Measurements from ENCODE around the gene HEYL. TPM values are rescaled to one million over a fixed set of nuclear protein-coding genes. Genes with fewer than 3 reads are reported as not detected.

The HEYL gene
- total RNA-seq, 2 donors from 2014 or later, result 1.1 TPM; not detected in 1

DNA sequence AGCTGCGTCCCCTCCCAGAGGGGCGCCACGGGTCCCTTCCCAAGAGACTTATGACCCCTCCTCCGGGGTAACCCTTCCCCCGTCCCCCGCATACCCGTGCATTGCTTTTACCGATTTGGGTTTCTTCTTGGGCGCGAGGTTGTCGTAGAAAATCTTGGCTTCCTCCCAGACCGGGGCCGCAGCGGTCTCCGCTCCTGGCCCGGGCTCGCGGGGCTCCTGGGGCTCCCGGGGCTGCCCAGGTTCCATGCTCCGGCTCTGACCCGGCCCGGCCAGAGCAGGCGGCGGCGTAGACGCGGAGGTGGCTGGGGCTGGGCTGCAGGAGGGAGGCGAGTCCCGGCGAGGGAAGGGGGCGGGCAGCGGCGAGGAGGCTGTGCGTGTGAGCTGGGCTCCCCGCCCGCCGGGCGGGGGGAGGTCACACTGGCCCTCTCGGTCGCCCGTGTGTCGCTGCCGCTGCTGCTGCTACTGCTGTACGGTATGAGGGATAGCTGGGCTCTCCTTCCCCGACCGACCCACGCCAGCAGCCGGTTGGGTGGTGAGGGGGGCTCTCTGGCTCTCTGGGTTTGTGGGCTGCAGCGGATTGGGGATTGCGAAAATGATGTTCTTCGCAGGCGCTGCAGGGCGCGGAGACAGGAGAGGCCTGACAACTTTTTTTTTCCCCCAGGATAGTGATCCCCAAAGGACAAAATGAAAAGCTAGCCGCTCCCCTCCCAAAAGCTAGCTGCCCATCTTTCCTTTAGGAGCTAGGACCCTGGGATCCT lies 32.5 kb upstream of the HEYL start, which contains the start of gene NT5C1A:
Gene NT5C1A (minus strand): TSS at position 315 of the 758 bp plus-strand sequence. CDS start 69 bp downstream, at position 246.
- Mint-ChIP-seq H3K9me3 (no peaks in the 10 kb centered on the region), H3K27ac (no peak within 1 kb of the TSS), H3K36me3 (peaks cover 0 to 6% of the 10 kb centered on the region in 2 donors)
- DNase-seq (ENCODE audit: low spot score in 2 of 2) (no peak), ATAC-seq (peak; percentile 30 to 32)

DNA sequence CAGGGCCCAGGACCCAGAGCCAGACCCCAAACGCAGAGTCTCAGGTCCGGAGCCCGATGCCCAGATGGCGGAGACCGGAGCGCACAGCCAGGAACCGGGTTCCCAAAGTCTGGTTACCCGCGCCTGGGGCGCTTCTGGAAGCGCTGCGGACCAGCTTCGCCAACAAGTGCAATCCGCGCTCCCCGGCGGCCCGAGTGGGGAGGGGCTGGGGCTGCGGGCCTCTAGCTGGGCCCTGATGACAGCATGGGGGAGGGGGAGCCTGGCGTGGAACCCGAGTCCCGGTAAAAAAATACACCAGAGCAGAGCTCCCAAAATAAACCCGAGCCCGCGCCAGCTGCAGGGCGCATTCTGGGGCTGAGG lies 32.0 kb upstream of the HEYL start:
- peaks cover 0 to 6% of the 10 kb centered on the region in 2 donors for H3K36me3 Mint-ChIP-seq
- H3K27ac Mint-ChIP-seq, result no peak overlapping the region
- no peaks in the 10 kb centered on the region for H3K9me3 Mint-ChIP-seq
- DNase-seq (ENCODE audit: low spot score in 2 of 2) (no peak), ATAC-seq (no peak)

- peaks cover 0 to 6% of the 10 kb centered on the region in 2 donors for H3K36me3 Mint-ChIP-seq
- H3K9me3 Mint-ChIP-seq, result no peaks in the 10 kb centered on the region
- no peak overlapping the region for H3K27ac Mint-ChIP-seq
- ATAC-seq (no peak), DNase-seq (ENCODE audit: low spot score in 2 of 2) (no peak)
Observed at GRCh38 chr1:39670689-39671088, 31.2 kb upstream of the HEYL start.

GRCh38 chr1:39668894-39669293 lies 29.5 kb upstream of the HEYL start:
- no peak for ATAC-seq
- H3K27ac Mint-ChIP-seq, result no peak overlapping the region
- peaks cover 0 to 6% of the 10 kb centered on the region in 2 donors for H3K36me3 Mint-ChIP-seq
- no peaks in the 10 kb centered on the region for H3K9me3 Mint-ChIP-seq
- DNase-seq (ENCODE audit: low spot score in 2 of 2), result no peak

- peaks cover 0 to 6% of the 10 kb centered on the region in 2 donors for H3K36me3 Mint-ChIP-seq
- DNase-seq (ENCODE audit: low spot score in 2 of 2) (no peak), ATAC-seq (no peak)
- no peaks in the 10 kb centered on the region for H3K9me3 Mint-ChIP-seq
- H3K27ac Mint-ChIP-seq, result peak overlapping the region in 1 of 2 donors; percentile 48
Observed at GRCh38 chr1:39668111-39668510, 28.7 kb upstream of the HEYL start.

DNA sequence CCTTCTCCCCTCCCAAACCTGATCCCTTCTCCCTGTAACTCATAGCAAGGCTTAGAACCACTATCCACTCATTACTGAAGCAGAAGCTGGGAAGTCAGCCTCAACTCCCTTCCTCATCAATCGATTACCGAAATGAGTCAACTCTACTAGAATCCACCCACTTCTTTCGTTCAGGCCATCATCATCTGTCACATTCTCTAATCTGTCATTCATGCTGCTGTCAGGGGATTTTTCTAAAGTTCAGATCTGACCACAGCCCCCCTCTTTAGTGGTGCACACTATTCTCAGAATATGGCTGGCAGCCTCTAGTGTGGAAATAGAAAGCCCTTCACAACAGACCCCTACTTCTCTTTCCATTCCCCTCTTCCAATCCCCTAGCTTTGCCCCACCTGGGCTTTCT lies 27.3 kb upstream of the HEYL start:
- H3K27ac Mint-ChIP-seq, result peak overlapping the region; percentile 48 to 83
- ATAC-seq (peak; percentile 91 to 92), DNase-seq (ENCODE audit: low spot score in 2 of 2) (peak; percentile 64 to 69)
- no peaks in the 10 kb centered on the region for H3K9me3 Mint-ChIP-seq
- H3K36me3 Mint-ChIP-seq, result peaks cover 0 to 6% of the 10 kb centered on the region in 2 donors

- DNase-seq (ENCODE audit: low spot score in 2 of 2) (no peak), ATAC-seq (no peak)
- no peak overlapping the region for H3K27ac Mint-ChIP-seq
- no peaks in the 10 kb centered on the region for H3K9me3 Mint-ChIP-seq
- no peaks in the 10 kb centered on the region for H3K36me3 Mint-ChIP-seq
Observed at GRCh38 chr1:39663559-39663958, 24.1 kb upstream of the HEYL start.

- DNase-seq (ENCODE audit: low spot score in 2 of 2) (no peak), ATAC-seq (no peak)
- no peak overlapping the region for H3K27ac Mint-ChIP-seq
- no peaks in the 10 kb centered on the region for H3K9me3 Mint-ChIP-seq
- no peaks in the 10 kb centered on the region for H3K36me3 Mint-ChIP-seq
Observed at GRCh38 chr1:39662861-39663260, 23.4 kb upstream of the HEYL start.

- no peaks in the 10 kb centered on the region for H3K36me3 Mint-ChIP-seq
- DNase-seq (ENCODE audit: low spot score in 2 of 2), result no peak
- H3K9me3 Mint-ChIP-seq, result no peaks in the 10 kb centered on the region
- no peak overlapping the region for H3K27ac Mint-ChIP-seq
- no peak for ATAC-seq
Observed at GRCh38 chr1:39659538-39659937, 20.1 kb upstream of the HEYL start.

GRCh38 chr1:39659110-39659509 lies 19.7 kb upstream of the HEYL start:
- no peak for DNase-seq (ENCODE audit: low spot score in 2 of 2)
- H3K36me3 Mint-ChIP-seq, result no peaks in the 10 kb centered on the region
- no peak overlapping the region for H3K27ac Mint-ChIP-seq
- ATAC-seq, result no peak
- no peaks in the 10 kb centered on the region for H3K9me3 Mint-ChIP-seq

DNA sequence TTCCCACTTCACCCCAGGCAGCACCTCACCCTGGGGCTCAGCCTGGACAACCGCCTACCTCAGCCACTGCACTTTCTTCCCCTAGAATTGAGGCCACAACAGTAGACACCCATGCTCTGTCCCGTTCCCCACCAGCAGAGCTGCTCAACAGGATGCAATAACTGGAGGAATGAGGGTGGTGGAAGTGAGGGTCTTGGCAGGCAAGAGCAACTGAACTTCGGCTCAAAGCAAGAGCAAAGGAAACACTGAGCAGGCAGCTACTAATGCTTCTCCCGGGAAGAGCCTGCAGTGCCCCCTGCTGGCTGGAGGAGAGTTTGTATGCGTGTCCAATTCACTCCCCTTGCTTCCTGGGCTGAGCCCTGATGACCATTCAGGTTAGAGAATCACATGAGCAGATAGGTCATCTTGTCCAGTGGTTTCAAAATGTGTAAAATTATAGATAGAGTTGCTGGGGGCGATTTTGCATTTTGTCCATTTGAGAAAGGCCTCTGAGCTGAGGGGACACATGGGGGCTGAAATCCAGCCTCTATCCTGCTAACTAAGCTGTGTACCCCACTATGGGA lies 18.6 kb upstream of the HEYL start:
- H3K27ac Mint-ChIP-seq, result no peak overlapping the region
- peak; percentile 80 to 83 for ATAC-seq
- H3K9me3 Mint-ChIP-seq, result no peaks in the 10 kb centered on the region
- no peaks in the 10 kb centered on the region for H3K36me3 Mint-ChIP-seq
- DNase-seq (ENCODE audit: low spot score in 2 of 2), result peak in 1 of 2 donors; percentile 77

GRCh38 chr1:39657402-39657801 lies 18.0 kb upstream of the HEYL start:
- H3K27ac Mint-ChIP-seq, result no peak overlapping the region
- ATAC-seq (no peak), DNase-seq (ENCODE audit: low spot score in 2 of 2) (no peak)
- H3K36me3 Mint-ChIP-seq, result no peaks in the 10 kb centered on the region
- no peaks in the 10 kb centered on the region for H3K9me3 Mint-ChIP-seq

DNA sequence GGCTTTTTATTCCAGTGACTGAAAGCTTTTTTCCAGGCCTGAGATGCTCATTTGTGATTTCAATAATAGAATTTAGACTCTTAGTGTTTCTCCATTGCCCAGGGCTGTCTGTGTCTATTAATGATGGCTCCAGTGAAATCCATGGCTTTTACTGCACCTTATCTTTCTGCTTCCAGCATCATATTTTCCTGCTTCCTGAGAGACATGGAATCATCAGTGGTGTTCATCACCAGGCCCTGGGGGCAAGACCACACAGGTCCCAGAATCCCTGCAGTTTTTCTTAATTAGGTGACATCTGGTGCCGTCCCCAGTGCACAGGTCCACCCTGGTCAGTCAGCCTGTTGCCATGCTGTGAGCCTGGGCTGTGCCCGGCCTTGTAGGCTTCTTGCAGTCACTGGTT lies 16.9 kb upstream of the HEYL start:
- Mint-ChIP-seq H3K9me3 (no peaks in the 10 kb centered on the region), H3K36me3 (no peaks in the 10 kb centered on the region), H3K27ac (no peak overlapping the region)
- ATAC-seq, result no peak
- no peak for DNase-seq (ENCODE audit: low spot score in 2 of 2)

- H3K36me3 Mint-ChIP-seq, result no peaks in the 10 kb centered on the region
Observed at GRCh38 chr1:39655578-39656268, 16.3 kb upstream of the HEYL start.

DNA sequence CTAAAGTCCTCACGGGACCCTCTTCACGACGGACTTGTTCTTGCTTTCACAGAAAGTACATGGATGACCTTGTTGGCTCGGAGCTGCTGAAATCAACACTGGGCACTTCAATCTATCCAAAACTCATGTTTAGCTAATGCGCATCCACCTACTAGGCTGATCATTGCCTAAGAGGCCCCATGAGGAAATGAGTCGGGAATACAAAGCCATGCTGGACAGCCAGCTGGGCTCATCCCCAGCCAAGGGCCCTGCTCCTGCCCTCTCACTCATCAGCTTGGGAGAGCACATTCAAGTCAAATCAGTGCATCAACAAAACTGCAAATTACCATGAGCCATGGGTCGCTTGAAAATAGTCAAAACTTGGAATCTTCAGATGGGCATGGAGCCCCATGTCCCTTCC lies 14.8 kb upstream of the HEYL start:
- Mint-ChIP-seq H3K27ac (no peak overlapping the region), H3K9me3 (no peaks in the 10 kb centered on the region), H3K36me3 (no peaks in the 10 kb centered on the region)
- DNase-seq (ENCODE audit: low spot score in 2 of 2) (no peak), ATAC-seq (no peak)

More at GRCh38 chr1:39655578-39656268, 16.3 kb upstream of the HEYL start:
- H3K9me3 Mint-ChIP-seq, result no peaks in the 10 kb centered on the region
- no peak overlapping the region for H3K27ac Mint-ChIP-seq
- DNase-seq (ENCODE audit: low spot score in 2 of 2) (no peak), ATAC-seq (no peak)

- no peaks in the 10 kb centered on the region for H3K9me3 Mint-ChIP-seq
- DNase-seq (ENCODE audit: low spot score in 2 of 2) (peak; percentile 74), ATAC-seq (peak; percentile 77 to 79)
- peak overlapping the region in 1 of 2 donors; percentile 68 for H3K27ac Mint-ChIP-seq
- H3K36me3 Mint-ChIP-seq, result no peaks in the 10 kb centered on the region
Observed at GRCh38 chr1:39653546-39654031, 14.1 kb upstream of the HEYL start.

DNA sequence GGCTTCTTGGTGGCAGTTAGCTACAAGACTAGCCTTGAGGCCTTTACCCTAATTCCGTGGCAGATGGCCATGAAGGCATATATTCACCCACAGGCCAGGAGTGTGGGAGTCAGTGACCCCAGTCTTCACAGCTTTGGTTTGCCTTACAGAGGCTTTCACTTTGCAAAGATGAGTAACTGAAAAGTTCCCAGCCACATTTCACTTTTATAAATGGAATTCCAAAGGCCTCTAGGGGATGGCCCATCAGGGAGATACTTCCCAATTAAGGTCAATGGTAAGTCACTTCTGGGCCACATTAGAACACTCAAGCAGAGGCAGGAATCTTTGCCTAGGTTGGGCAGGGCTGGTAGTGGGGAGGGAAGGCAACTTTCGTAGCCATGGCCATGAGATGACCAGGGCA lies 13.1 kb upstream of the HEYL start:
- ATAC-seq, result no peak
- H3K27ac Mint-ChIP-seq, result no peak overlapping the region
- no peak for DNase-seq (ENCODE audit: low spot score in 2 of 2)
- no peaks in the 10 kb centered on the region for H3K9me3 Mint-ChIP-seq
- no peaks in the 10 kb centered on the region for H3K36me3 Mint-ChIP-seq
